Measurements from ENCODE around the gene RPS23. TPM values are rescaled to one million over a fixed set of nuclear protein-coding genes. Genes with fewer than 3 reads are reported as not detected.

The RPS23 gene
- total and polyA plus RNA-seq, 2 experiments from 2014 or later: 2,261 to 3,526 TPM

GRCh38 chr5:82285206-82285605 lies 7.1 kb upstream of the RPS23 start (continued):
- TF ChIP-seq CREB1 (CRISPR knock-in tag; IDR thresholded peaks at IDR 0.05; ENCODE audit: low read depth) (no peak), EZH2 (IDR thresholded peaks at IDR 0.05; ENCODE audit: low read depth, unreplicated experiment) (no peak), NANOG (IDR thresholded peaks at IDR 0.05; ENCODE audit: borderline replicate concordance) (no peak), STAT1 (IDR thresholded peaks at IDR 0.05; ENCODE audit: unreplicated experiment) (no peak), EZH2phosphoT487 (IDR thresholded peaks at IDR 0.05; ENCODE audit: unreplicated experiment) (no peak)

GRCh38 chr5:82283893-82284292 lies 5.7 kb upstream of the RPS23 start:
- Histone ChIP-seq H3K4me2 (no peak overlapping the region), H3K27me3 (ENCODE audit: insufficient read depth) (no peaks in the 10 kb centered on the region), H3K9me2 (ENCODE audit: insufficient read depth) (no peaks in the 10 kb centered on the region), H3K27ac (ENCODE audit: low read depth) (no peak overlapping the region), H2AFZ (no peak overlapping the region), H3K36me3 (ENCODE audit: insufficient read depth) (no peaks in the 10 kb centered on the region), H3F3A (replicated peaks; ENCODE audit: low read depth) (no peaks in the 10 kb centered on the region), H4K20me1 (replicated peaks; ENCODE audit: insufficient read depth) (no peaks in the 10 kb centered on the region), H3K79me2 (replicated peaks; ENCODE audit: insufficient read depth) (no peaks in the 10 kb centered on the region), H3K4me1 (ENCODE audit: insufficient read depth) (peaks cover 4% of the 10 kb centered on the region; the same call in 1 of the 2 replicates), H3K4me3 (no peak overlapping the region)
- TF ChIP-seq ZNF114 (CRISPR knock-in tag; IDR thresholded peaks at IDR 0.05) (no peak), JUNB (IDR thresholded peaks at IDR 0.05; ENCODE audit: unreplicated experiment) (no peak), STAT1 (IDR thresholded peaks at IDR 0.05; ENCODE audit: unreplicated experiment) (no peak), ZNF462 (CRISPR knock-in tag; IDR thresholded peaks at IDR 0.05) (no peak), NANOG (IDR thresholded peaks at IDR 0.05; ENCODE audit: borderline replicate concordance) (no peak), POLR2AphosphoS5 (IDR thresholded peaks at IDR 0.05; ENCODE audit: low read depth) (no peak), EZH2 (IDR thresholded peaks at IDR 0.05; ENCODE audit: low read depth, unreplicated experiment) (no peak), ETS1 (IDR thresholded peaks at IDR 0.05) (no peak), REST (IDR thresholded peaks at IDR 0.05; ENCODE audit: unreplicated experiment) (no peak), ZNF331 (CRISPR knock-in tag; IDR thresholded peaks at IDR 0.05; ENCODE audit: low read depth) (no peak), EZH2phosphoT487 (IDR thresholded peaks at IDR 0.05; ENCODE audit: unreplicated experiment) (no peak), CTCF (conservative IDR thresholded peaks at IDR 0.05; ENCODE audit: low read depth in 2 of 2) (no peak)
- Mint-ChIP-seq H3K27me3 (ENCODE audit: insufficient read depth, low read depth, poor library complexity) (no peaks in the 10 kb centered on the region), H3K9me3 (no peaks in the 10 kb centered on the region), H3K4me3 (no peak overlapping the region), H3K4me1 (peaks cover 8% of the 10 kb centered on the region; the same call in 1 of the 3 replicates), H3K36me3 (ENCODE audit: low read depth) (no peaks in the 10 kb centered on the region), H3K27ac (no peak overlapping the region)
- DNase-seq (ENCODE audit: low spot score): no peak
- ATAC-seq: no peak

Data from GM23338 (cell line).